ENCODE measurements around the gene CILP2.

The CILP2 gene

DNA sequence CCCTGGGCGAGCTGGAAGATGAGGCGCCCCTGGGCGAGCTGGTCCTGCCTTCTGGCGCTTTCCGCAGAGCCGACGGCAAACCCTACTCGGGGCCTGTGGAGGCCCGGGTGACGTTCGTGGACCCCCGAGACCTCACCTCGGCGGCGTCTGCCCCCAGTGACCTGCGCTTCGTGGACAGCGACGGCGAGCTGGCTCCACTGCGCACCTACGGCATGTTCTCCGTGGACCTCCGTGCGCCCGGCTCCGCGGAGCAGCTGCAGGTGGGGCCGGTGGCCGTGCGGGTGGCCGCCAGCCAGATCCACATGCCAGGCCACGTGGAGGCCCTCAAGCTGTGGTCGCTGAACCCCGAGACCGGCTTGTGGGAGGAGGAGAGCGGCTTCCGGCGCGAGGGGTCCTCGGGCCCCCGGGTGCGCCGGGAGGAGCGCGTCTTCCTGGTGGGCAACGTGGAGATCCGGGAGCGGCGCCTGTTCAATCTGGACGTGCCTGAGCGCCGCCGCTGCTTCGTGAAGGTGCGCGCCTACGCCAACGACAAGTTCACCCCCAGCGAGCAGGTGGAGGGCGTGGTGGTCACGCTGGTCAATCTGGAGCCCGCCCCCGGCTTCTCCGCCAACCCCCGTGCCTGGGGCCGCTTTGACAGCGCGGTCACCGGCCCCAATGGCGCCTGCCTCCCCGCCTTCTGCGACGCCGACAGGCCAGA, 6.3 kb downstream of the CILP2 start:
- DNase-seq (ENCODE audit: low read depth in 2 of 2): no peak

DNA sequence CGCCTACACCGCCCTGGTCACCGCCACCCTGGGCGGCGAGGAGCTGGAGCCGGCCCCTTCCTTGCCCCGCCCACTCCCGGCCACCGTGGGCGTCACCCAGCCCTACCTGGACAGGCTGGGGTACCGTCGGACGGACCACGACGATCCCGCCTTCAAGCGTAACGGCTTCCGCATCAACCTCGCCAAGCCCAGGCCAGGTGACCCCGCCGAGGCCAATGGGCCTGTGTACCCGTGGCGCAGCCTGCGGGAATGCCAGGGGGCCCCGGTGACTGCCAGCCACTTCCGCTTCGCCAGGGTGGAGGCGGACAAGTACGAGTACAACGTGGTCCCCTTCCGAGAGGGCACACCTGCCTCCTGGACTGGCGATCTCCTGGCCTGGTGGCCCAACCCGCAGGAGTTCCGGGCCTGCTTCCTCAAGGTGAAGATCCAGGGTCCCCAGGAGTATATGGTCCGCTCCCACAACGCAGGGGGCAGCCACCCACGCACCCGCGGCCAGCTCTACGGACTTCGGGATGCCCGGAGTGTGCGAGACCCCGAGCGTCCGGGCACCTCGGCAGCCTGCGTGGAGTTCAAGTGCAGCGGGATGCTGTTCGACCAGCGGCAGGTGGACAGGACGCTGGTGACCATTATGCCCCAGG, 7.0 kb downstream of the CILP2 start:
- no peak for DNase-seq (ENCODE audit: low read depth in 2 of 2)

DNA sequence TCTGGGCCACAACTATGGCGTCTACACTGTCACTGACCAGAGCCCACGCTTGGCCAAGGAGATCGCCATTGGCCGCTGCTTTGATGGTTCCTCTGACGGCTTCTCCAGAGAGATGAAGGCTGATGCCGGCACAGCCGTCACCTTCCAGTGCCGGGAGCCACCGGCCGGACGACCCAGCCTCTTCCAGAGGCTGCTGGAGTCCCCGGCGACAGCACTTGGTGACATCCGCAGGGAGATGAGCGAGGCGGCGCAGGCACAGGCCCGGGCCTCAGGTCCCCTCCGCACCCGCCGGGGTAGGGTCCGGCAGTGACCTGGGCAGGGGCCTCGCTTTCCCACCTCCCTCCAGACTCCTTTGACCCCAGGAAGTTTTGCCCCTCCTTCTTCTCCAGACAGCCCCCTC, 7.6 kb downstream of the CILP2 start:
- DNase-seq (ENCODE audit: low read depth in 2 of 2): no peak

DNA sequence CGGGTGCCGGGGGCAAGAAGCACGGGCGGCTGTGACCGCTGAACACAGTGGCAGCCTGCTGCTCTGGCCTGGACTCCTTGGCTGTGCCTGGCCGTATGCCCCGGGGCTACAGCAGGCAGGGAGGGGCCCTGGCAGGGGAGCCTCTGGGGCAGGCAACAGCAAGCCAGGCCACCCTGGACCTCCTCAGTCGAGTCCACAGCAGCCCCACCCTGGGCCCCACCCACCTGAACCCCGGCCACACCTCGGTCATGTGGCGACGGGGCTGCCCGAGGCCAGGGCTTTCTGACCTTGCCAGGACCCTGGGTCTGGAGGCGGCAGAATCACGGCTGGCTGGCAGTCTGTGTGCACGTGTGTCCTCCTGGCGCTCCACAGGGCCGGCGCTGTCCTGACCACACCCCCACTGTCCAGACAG, 8.7 kb downstream of the CILP2 start:
- no peak for DNase-seq (ENCODE audit: low read depth in 2 of 2)

DNA sequence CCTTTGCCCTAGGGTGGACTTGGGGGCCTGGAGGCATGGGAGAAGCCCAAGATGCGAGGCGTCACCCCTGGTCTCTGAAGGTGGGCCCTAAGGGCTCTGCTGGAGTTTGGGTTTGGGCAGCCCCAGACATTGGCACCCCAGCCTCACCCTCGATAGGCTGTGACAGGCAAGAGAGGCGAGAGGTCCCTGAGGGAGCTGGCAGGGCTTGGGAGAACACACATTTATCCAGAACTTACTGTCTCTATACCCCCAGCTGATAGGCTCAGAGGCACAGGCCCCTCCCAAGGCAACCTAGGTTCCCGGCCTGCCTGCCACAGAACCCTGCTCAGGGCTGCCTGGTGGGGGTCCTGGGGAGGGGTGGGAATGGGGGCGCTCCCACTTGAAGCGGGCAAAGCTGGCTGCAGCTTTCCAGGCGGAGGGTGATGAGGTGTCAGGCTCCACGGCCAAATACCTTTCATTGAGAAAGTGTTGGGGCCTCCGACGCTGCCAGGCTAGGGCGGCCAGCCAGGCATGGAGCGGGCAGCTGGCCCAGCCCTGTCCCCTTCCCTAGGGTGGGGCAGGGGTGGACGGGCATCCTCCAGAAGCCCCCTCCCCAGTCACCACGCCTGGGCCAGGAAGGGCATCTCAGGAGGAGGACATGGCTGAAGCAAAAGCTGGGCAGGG, 9.7 kb downstream of the CILP2 start:
- no peak for DNase-seq (ENCODE audit: low read depth in 2 of 2)

DNA sequence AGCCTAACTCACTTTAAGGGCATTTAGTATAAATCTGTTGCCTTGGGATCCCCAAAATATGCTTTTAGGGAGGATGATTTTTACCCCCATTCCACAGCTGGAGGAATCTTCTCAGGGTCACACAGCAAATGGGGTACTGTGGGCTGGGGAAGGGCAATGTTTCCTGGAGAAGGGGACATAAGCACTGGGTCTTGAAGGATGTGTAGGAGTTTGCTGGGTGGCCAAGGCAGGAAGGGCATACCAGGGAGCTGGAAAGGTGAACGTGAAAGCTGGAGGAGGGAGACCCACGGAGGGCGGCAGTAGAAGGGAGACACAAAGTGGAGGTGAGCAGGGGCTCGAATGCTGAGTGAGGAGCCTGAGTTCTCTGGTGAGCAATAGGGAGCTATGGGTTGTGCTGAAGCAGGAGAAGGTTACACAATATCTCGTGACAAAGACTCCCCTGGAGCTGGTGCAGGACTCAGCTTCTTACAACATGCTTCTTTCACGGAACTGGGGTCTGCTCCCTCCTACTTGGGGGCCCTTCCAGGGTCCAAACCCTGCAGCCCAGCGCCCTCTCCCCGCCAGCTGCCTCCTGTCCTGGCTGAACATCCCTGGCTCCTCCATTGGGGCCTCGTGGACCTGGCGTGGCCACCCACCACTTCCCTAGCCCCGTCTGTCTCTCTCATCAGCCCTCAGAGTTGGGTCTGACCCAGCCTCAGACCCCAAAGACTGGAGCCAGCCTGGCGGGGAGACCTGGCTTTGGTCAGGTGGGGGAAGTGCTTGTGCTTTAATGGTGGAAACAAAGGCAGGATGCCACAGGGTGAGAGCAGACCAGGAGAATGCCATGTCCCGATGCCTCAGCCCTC, 11.1 kb downstream of the CILP2 start:
- no peak for DNase-seq (ENCODE audit: low read depth in 2 of 2)

DNA sequence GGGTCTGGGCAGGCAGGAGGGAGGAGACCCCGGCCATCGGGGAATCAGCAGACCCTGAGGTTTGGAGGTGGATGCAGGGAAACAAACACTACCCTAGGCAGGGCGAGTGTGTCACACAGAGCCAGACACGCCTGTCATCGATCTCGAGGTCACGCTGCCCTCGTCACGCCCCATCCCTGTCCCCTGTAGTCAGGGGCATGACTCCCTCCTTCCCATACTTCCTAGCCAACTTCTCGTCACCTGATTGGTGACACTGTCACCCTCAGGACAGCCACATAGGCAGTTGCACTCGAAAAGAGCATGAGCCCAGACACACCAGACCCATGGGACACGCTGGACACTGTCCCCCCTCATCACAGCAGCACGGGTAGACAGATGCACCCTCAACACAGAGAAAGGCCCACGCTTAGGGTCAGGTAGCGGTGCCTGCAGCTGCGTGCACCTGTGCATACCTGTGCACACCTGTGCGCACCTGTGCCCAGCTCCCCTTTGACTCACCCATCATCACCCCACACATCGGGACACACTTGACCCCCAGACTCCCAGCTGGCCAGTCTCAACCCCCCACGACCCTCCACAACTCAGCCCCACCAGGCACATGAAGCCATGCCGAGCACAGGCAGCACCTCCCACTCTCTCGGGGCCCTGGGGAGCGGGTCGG, 11.9 kb downstream of the CILP2 start:
- DNase-seq (ENCODE audit: low read depth in 2 of 2): no peak

DNA sequence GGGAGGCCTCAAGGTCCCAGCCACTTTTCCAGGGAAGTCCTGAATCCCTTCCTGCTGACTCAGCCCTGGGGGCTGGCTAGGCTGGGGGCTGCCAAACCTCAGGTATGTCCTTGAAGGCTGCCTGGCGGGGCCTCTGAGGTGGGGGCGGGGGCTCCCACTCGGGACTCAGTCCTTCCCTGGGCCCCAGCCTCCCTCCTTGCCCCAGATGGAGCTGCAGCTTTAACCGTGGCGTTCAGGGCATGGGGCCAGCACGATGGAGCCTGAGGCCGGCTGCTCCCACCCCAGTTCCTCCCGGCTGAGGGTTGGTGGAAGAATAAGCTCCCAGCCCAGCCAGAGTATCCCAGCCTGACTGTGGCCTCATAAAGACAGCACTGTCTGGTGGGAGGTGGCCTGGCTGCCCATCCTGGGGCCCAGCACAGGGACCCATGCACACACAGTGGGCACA, 12.4 kb downstream of the CILP2 start:
- DNase-seq (ENCODE audit: low read depth in 2 of 2): no peak

DNA sequence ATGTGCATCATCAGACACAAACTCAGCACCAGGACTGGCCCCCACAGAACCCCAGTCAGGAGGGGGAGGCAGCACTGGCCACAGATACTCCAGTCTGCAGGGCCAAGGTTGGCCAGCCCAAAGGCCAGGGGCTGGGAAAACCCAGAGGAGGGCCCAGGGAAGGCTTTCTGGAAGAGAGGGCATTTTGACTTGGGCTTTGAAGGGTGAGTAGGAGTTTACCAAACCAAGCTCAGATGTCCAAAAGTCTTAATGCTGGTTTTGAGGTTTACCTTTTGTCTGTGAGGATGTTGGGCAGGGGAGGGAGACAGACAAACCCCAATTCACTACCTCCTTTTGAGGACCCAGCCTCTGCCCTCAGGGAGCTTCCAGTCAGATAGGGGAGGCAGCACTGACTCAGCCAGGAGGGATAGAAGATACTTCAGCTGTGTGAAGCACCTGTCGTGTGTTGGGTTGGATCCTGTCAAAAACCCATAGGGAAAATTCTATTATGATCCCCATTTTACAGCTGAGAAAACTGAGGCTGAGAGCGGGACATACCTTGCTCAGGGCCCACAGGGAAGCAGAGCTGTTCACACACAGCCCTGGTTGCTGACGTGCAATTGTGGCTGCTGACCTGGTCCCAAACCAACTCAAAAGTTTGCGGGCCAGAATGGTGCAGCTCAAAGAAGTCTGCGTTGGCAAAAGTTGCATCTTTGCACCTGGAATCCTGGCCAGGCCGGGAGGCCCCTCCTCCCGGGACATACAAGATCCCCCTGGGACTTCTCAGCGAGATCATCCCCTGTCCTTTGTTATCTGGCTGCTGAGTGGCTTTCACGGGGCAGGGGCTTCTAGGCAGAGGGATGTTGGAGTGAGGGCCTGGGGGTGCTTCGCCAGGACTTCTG, 13.1 kb downstream of the CILP2 start:
- no peak for DNase-seq (ENCODE audit: low read depth in 2 of 2)

DNA sequence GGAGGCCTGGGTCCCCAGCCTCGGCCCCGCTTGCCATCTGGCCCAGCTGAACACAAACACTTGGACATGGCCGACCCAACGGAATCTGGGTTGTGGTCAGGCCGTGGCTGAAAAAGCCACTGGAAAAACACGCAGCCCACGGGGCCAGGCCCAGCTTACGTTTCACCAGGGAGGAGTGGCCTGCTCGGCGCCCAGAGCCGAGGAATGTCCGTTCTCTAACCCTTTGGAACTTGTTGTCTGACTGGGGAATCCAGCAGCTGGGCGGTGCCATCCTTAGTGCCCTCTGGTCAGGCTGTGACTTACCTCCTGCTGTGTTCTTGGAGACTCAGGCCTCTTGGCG, 13.8 kb downstream of the CILP2 start:
- no peak for DNase-seq (ENCODE audit: low read depth in 2 of 2)

DNA sequence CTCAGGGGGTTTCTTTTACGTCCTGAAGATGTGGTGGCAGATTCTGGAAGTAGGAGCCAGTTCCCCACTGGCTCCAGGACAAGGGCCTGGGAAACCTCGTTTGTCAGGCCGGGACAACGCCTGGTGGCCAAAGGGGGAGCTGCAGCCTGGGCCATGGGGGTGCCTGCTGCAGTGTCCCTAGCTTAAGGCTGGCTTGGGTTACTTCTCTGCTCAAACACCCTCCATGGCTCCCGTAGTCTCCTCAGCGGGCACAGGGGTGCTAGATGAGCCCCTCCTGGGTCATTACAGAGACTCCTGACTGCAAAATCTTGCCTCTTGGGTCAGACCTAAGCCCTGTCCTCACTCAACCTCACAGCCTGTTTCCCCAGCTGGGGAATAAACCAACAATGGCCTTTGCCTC, 14.7 kb downstream of the CILP2 start:
- no peak for DNase-seq (ENCODE audit: low read depth in 2 of 2)

DNA sequence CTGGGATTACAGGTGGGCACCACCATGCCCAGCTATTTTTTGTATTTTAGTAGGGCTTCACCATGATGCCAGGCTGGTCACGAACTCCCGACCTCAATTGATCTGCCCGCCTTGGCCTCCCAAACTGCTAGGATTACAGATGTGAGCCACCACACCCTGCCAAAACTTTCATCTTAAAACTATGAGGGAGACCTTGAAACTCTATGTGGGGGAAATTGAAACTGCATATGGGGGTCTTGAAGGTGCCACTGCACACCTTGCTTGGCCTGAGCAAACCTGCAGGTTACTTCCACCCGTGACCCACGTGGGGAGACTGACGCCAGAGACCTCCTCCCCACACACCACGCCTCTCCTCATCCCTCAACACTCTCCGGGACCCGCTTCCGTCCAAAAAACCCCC, 15.6 kb downstream of the CILP2 start:
- no peak for DNase-seq (ENCODE audit: low read depth in 2 of 2)

DNA sequence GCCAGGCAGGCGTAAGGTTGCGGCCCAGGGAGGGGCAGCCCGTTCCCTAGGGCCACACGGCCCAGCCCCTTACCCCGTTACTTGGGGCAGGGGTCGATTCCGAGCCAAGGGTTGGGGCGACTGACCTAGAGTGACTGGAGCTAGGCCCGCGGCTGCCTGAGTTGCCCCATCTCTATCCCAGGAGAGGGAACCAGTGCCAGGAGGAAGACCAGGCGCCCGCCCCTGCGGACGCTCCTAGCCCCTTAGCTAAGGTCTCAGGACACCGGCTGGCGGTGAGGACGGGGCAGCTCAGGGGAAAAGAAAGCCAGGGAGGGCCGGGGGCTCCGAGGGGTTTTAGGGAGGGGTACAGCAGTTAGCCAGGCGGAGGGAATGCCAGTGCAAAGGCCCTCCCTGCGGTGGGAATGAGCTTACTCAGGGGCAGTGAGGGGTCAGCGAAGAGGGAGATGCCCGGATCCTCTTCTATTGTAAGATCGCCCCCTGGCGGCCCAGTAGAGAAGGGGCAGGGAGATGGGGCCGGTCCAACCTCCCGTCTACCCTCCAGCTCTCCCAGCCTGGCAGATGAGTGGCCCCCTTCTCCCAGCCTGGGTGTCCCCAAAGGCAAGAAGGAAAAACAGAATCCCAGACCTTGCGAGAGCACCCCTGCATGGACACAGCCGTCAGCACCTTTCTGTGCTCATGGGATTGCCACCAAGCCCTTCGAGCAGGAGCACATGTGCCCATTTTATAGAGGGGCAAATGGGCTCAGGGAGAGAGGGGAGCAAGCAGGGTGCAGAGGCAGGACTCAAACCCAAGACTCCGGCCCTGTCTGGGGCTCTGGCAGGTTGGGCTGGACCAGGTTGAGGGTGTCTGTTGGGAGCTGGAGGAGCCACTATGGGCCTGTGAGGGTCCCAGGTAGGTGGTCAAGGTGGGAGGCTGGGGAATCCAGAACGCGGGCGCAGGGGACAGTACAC, 16.3 kb downstream of the CILP2 start:
- DNase-seq (ENCODE audit: low read depth in 2 of 2): peak in 1 of 2 experiments; percentile 62

DNA sequence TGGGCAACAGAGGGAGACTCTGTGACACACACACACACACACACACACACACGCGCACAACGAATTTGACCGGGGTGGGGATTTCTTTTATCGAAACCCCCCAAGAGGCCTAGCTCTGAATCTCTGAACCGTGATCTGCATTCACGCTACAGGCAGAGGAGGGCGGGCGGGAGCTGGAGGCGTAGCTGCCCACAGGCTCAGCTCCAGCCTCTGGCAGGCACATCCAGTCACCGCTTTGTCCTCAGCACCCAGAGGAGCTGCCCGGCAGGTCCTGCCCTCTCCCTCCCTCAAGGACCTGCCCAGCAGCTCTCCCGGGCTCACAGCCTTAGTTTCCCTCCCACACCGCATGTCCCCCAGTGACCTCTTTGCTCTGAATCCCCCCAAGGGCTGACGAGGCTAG, 20.0 kb downstream of the CILP2 start:
- no peak for DNase-seq (ENCODE audit: low read depth in 2 of 2)

DNA sequence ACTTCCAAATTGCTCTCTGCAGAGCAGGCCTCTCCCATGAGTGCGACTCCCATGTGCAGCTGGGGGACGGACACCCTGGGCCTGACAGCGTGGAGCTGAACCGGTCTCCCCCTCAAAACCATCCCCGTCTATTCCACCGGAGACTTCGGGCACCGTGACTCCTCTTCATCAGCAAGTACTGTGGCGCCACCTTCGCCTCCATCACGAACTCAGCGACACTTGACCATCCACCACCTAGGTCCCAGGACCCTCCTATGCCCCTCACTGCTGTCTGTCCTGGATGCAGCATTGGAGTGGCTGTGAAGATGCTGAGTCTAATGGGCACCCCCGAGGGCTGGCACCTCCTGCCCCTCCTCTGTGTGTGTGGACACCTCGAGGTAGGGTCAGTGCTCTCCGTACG, 20.6 kb downstream of the CILP2 start:
- DNase-seq (ENCODE audit: low read depth in 2 of 2): no peak

DNA sequence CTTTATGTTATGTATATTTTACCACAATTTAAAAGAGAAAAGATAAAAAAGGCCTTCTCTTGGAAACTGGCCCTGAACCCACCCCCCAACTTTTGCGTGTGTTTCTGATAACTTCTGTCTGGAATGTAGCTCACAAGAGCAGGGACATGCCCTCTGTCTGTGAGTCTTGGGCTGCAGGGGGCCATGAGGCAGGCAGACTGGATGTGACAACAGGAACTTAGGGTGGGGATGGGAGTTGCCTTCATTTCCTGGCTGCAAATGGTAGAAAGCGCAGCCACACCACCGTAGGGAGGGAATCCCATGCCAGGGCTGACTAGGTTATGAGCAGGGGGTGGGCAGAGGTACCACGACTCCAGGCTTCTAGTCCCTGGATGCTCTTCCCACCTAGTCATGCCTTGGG, 21.9 kb downstream of the CILP2 start:
- no peak for DNase-seq (ENCODE audit: low read depth in 2 of 2)

DNA sequence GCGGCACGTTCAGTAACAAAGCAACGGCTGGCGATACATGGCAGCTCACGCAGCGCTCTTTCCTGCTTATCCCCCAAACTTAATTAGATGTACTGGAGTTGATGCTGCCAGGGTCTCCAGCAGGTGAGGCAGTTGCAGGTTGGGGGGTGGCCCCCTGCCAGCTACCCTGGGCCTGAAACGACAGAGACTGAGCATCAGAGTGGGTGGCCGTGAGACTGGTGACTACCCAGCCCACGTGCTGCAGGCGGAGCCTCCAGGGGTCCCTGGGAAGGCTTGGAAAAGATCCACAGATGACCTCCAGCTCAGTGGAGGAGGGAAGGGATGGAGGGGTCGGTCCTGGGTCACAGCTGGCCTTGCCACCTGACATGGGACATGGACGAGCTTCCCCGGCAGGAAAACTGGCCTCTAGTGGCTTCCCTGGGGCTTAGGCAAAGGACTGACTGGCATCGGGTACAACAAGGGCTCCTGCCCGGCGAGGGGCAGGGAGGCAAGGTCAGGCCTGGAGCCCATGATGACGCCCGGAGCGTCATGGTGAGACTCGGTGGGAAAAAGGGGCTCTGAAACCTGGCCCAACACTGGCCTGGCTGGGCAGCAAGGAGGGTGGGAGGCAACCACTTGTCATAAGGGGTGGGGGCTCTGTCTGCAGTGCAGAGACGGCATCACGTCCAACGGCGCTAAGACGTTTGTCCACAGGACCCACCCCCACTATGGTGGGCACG, 24.0 kb downstream of the CILP2 start:
- no peak for DNase-seq (ENCODE audit: low read depth in 2 of 2)

DNA sequence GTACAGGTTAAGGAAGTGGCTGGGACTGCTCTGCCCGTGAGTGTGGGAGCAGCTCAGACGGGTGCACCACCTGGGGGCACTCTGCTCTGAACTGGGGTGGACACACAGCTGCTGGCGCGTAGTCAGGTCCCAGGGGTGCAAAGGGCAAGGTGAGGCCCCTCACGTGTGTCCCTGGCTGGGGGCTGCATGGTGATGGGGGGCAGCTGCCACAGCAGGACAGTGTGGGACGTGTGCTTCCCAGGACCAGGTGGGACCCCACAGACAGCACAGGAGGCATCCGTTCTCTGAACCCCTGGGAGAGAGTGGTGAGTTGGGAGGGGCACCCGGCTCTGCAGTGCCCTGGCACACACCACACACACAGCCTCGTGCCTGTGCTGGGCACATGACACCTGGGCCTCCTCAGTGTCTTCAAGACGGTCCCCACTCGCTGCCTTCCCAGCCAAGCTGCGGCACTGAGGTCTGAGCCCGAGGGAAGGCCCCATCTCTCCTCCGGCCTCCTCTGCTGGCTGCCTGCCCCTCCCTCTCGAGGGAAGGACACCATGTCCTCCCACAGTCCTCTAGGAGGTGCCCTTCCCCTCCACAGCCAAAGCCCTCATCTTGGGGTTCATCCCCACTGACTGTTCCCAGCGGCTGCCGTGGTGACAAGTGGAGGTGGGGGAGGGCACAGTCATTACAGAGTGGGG, 24.7 kb downstream of the CILP2 start:
- no peak for DNase-seq (ENCODE audit: low read depth in 2 of 2)

Data from stimulated activated CD4-positive, alpha-beta T cell treated with anti-CD3 and anti-CD28 coated beads, Interleukin-12 subunit alpha, Interleukin-12 subunit beta, amount 100 ng/mL, for 24 hours (primary cell).